ENCODE data around the gene ATP8B4. TPM values are rescaled to one million over a fixed set of nuclear protein-coding genes. Genes with fewer than 3 reads are reported as not detected.

ATP8B4 gene
- total RNA-seq, 2 experiments from 2014 or later = 0.31 TPM; not detected in 1

- POLR2A ChIA-PET = interaction anchor here (0.6 to 1.5 kb wide), 2 partner anchors 9 to 457 kb away, joined by 4 to 5 read pairs; no protein-coding TSS in a partner anchor
- ATAC-seq (ENCODE audit: poor library complexity) = no peak
- Mint-ChIP-seq H3K4me3 (no peak overlapping the region), H3K9me3 (no peaks in the 10 kb centered on the region), H3K36me3 (ENCODE audit: low read depth) (no peaks in the 10 kb centered on the region), H3K4me1 (ENCODE audit: low read depth) (no peaks in the 10 kb centered on the region), H3K27me3 (peaks cover 5% of the 10 kb centered on the region), H3K27ac (no peak overlapping the region)
- intact Hi-C loops (cut with DNase I, micrococcal nuclease) = no loop called here
- no peaks in the 10 kb centered on the region for H3K36me3 ChIP-seq (ENCODE audit: insufficient read depth, low read length)
- no peaks in the 10 kb centered on the region for H3K27me3 ChIP-seq (ENCODE audit: control insufficient read depth in 1 of 2, insufficient read depth in 2 of 2, low read length in 2 of 2)
- no peaks in the 10 kb centered on the region for H3K4me1 ChIP-seq (ENCODE audit: insufficient read depth, low read length)
- DNase-seq = no peak
- CTCF ChIA-PET = no interaction called here
- TF ChIP-seq, protein P1, sequence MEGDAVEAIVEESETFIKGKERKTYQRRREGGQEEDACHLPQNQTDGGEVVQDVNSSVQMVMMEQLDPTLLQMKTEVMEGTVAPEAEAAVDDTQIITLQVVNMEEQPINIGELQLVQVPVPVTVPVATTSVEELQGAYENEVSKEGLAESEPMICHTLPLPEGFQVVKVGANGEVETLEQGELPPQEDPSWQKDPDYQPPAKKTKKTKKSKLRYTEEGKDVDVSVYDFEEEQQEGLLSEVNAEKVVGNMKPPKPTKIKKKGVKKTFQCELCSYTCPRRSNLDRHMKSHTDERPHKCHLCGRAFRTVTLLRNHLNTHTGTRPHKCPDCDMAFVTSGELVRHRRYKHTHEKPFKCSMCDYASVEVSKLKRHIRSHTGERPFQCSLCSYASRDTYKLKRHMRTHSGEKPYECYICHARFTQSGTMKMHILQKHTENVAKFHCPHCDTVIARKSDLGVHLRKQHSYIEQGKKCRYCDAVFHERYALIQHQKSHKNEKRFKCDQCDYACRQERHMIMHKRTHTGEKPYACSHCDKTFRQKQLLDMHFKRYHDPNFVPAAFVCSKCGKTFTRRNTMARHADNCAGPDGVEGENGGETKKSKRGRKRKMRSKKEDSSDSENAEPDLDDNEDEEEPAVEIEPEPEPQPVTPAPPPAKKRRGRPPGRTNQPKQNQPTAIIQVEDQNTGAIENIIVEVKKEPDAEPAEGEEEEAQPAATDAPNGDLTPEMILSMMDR (IDR thresholded peaks at IDR 0.05) = no peak
- H3K27ac ChIP-seq (ENCODE audit: low read depth in 1 of 2, low read length in 2 of 2) = no peak overlapping the region
- H3K4me3 ChIP-seq (ENCODE audit: low read length) = no peak overlapping the region
- no peaks in the 10 kb centered on the region for H3K9me3 ChIP-seq (ENCODE audit: control insufficient read depth in 1 of 2, insufficient read depth in 1 of 2, low read length in 2 of 2)
These were observed 102.1 kb downstream of the ATP8B4 start for GRCh38 chr15:50016951-50017350.

- peaks cover 5% of the 10 kb centered on the region for H3K27me3 Mint-ChIP-seq
- DNase-seq (no peak), ATAC-seq (ENCODE audit: poor library complexity) (no peak)
- Histone ChIP-seq H3K4me1 (ENCODE audit: insufficient read depth, low read length) (no peaks in the 10 kb centered on the region), H3K4me3 (ENCODE audit: low read length) (no peak overlapping the region), H3K9me3 (ENCODE audit: control insufficient read depth in 1 of 2, insufficient read depth in 1 of 2, low read length in 2 of 2) (no peaks in the 10 kb centered on the region), H3K27ac (ENCODE audit: low read depth in 1 of 2, low read length in 2 of 2) (no peak overlapping the region), H3K36me3 (ENCODE audit: insufficient read depth, low read length) (no peaks in the 10 kb centered on the region), H3K27me3 (ENCODE audit: control insufficient read depth in 1 of 2, insufficient read depth in 2 of 2, low read length in 2 of 2) (peaks cover 0 to 5% of the 10 kb centered on the region in 2 experiments)
- H3K9me3 Mint-ChIP-seq = no peaks in the 10 kb centered on the region
- H3K27ac Mint-ChIP-seq = no peak overlapping the region
- TF ChIP-seq, protein P1 (IDR thresholded peaks at IDR 0.05) = no peak
- H3K4me3 Mint-ChIP-seq = no peak overlapping the region
- ChIA-PET POLR2A (no interaction called here), CTCF (no interaction called here)
- no peaks in the 10 kb centered on the region for H3K36me3 Mint-ChIP-seq (ENCODE audit: low read depth)
- intact Hi-C loops (cut with DNase I, micrococcal nuclease) = no loop called here
- H3K4me1 Mint-ChIP-seq (ENCODE audit: low read depth) = no peaks in the 10 kb centered on the region
These were observed 106.2 kb downstream of the ATP8B4 start for GRCh38 chr15:50012790-50013189.

DNA sequence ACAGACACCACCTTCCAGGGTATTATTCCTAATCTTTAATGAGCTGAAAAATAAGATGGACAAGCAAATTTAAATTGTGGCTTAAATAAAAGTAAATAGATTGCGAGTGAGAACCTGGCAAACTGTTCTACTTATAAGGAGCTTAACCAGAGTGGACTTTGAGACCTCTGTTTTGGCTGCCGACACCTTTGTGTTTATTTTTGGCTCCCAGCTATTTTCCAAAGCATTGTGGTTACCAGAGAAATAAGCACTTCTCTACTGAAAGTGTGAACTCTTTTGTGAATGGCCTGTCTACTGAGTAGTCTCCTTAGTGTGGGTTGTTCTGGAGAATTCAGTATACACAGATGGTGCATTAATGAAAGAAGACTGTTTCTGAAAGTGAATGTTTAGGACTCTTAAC is 109.4 kb downstream of the ATP8B4 start:
- POLR2A ChIA-PET = no interaction called here
- no peaks in the 10 kb centered on the region for H3K9me3 ChIP-seq (ENCODE audit: control insufficient read depth in 1 of 2, insufficient read depth in 1 of 2, low read length in 2 of 2)
- TF ChIP-seq, protein P1 (IDR thresholded peaks at IDR 0.05) = no peak
- H3K27me3 ChIP-seq (ENCODE audit: control insufficient read depth in 1 of 2, insufficient read depth in 2 of 2, low read length in 2 of 2) = peaks cover 0 to 5% of the 10 kb centered on the region in 2 experiments
- no peaks in the 10 kb centered on the region for H3K36me3 ChIP-seq (ENCODE audit: insufficient read depth, low read length)
- H3K4me1 ChIP-seq (ENCODE audit: insufficient read depth, low read length) = no peaks in the 10 kb centered on the region
- no peaks in the 10 kb centered on the region for H3K9me3 Mint-ChIP-seq
- H3K4me3 ChIP-seq (ENCODE audit: low read length) = no peak overlapping the region
- no peaks in the 10 kb centered on the region for H3K36me3 Mint-ChIP-seq (ENCODE audit: low read depth)
- peaks cover 5% of the 10 kb centered on the region for H3K27me3 Mint-ChIP-seq
- CTCF ChIA-PET = no interaction called here
- H3K4me3 Mint-ChIP-seq = no peak overlapping the region
- no peak overlapping the region for H3K27ac Mint-ChIP-seq
- intact Hi-C loops (cut with DNase I, micrococcal nuclease) = loop anchor here in 1 of 2 experiments (5.0 to 10.0 kb wide), 2 partner anchors 775 to 1167 kb away; no protein-coding TSS in a partner anchor
- no peaks in the 10 kb centered on the region for H3K4me1 Mint-ChIP-seq (ENCODE audit: low read depth)
- no peak for DNase-seq
- ATAC-seq (ENCODE audit: poor library complexity) = no peak
- H3K27ac ChIP-seq (ENCODE audit: low read depth in 1 of 2, low read length in 2 of 2) = no peak overlapping the region

Data from CD4-positive, alpha-beta T cell (primary cell).